ENCODE data around the gene TCF12. TPM values are rescaled to one million over a fixed set of nuclear protein-coding genes. Genes with fewer than 3 reads are reported as not detected.

TCF12 gene
- total RNA-seq, 1 donor from 2014 or later = 138 TPM

- no peak for TF ChIP-seq POLR2AphosphoS5 (IDR thresholded peaks at IDR 0.05; ENCODE audit: insufficient read depth in 1 of 2, low read depth in 1 of 2)
- TF ChIP-seq CTCF (IDR thresholded peaks at IDR 0.05) = no peak
- TF ChIP-seq POLR2A (IDR thresholded peaks at IDR 0.05) = no peak
- H3K9me3 ChIP-seq = no peaks in the 10 kb centered on the region
- intact Hi-C loops (cut with DNase I) = no loop called here
These were observed 45.7 kb downstream of the TCF12 start for GRCh38 chr15:56964182-56964581.

GRCh38 chr15:56965231-56966013 is 47.0 kb downstream of the TCF12 start:
- TF ChIP-seq POLR2A (IDR thresholded peaks at IDR 0.05) (no peak), CTCF (IDR thresholded peaks at IDR 0.05) (no peak)
- Histone ChIP-seq H3K9me3 (no peaks in the 10 kb centered on the region), H3K27me3 (no peaks in the 10 kb centered on the region), H3K4me3 (no peak overlapping the region), H3K27ac (no peak overlapping the region), H3K4me1 (peaks cover 57% of the 10 kb centered on the region), H3K36me3 (no peaks in the 10 kb centered on the region)
- no peak for DNase-seq (ENCODE audit: extremely low spot score in 2 of 2)
- intact Hi-C loops (cut with DNase I) = no loop called here

More at GRCh38 chr15:56964182-56964581, 45.7 kb downstream of the TCF12 start:
- Histone ChIP-seq H3K27me3 (no peaks in the 10 kb centered on the region), H3K4me3 (no peak overlapping the region), H3K4me1 (peaks cover 52% of the 10 kb centered on the region), H3K36me3 (no peaks in the 10 kb centered on the region), H3K27ac (no peak overlapping the region)
- no peak for DNase-seq (ENCODE audit: extremely low spot score in 2 of 2)

GRCh38 chr15:56967336-56967735 is 48.9 kb downstream of the TCF12 start:
- Histone ChIP-seq H3K4me1 (peaks cover 67% of the 10 kb centered on the region), H3K27me3 (no peaks in the 10 kb centered on the region), H3K4me3 (no peak overlapping the region), H3K36me3 (no peaks in the 10 kb centered on the region), H3K9me3 (no peaks in the 10 kb centered on the region), H3K27ac (no peak overlapping the region)
- DNase-seq (ENCODE audit: extremely low spot score in 2 of 2) = no peak
- intact Hi-C loops (cut with DNase I) = no loop called here
- TF ChIP-seq POLR2AphosphoS5 (IDR thresholded peaks at IDR 0.05; ENCODE audit: insufficient read depth in 1 of 2, low read depth in 1 of 2) = no peak
- TF ChIP-seq POLR2A (IDR thresholded peaks at IDR 0.05) = no peak
- no peak for TF ChIP-seq CTCF (IDR thresholded peaks at IDR 0.05)

DNA sequence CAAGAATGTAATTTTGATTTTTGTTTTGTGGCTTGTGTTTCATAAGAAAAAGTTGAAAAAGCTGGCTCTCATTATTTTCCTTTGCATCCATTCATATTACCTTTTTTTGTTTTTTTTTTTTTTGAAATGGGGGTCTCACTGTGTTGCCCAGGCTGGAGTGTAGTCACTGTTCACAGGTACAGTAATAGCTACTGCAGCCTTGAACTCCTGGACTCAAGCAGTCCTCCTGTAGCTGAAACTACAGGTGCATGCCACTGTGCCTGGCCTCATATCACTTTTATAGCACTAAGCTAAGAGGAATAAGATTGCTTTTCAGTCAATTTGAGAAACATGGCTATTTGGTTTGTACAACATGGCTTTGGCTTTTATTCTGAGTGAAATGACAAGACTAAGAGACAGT is 49.8 kb downstream of the TCF12 start:
- no peak overlapping the region for H3K4me3 ChIP-seq
- H3K4me1 ChIP-seq = peaks cover 61% of the 10 kb centered on the region
- no peak for TF ChIP-seq POLR2A (IDR thresholded peaks at IDR 0.05)
- TF ChIP-seq POLR2AphosphoS5 (IDR thresholded peaks at IDR 0.05; ENCODE audit: insufficient read depth in 1 of 2, low read depth in 1 of 2) = no peak
- TF ChIP-seq CTCF (IDR thresholded peaks at IDR 0.05) = no peak
- DNase-seq (ENCODE audit: extremely low spot score in 2 of 2) = no peak
- intact Hi-C loops (cut with DNase I) = no loop called here
- no peak overlapping the region for H3K27ac ChIP-seq
- no peaks in the 10 kb centered on the region for H3K27me3 ChIP-seq
- no peaks in the 10 kb centered on the region for H3K9me3 ChIP-seq
- H3K36me3 ChIP-seq = no peaks in the 10 kb centered on the region

- H3K4me1 ChIP-seq = peaks cover 60% of the 10 kb centered on the region
- H3K27me3 ChIP-seq = no peaks in the 10 kb centered on the region
- TF ChIP-seq POLR2A (IDR thresholded peaks at IDR 0.05) (no peak), CTCF (IDR thresholded peaks at IDR 0.05) (no peak), POLR2AphosphoS5 (IDR thresholded peaks at IDR 0.05; ENCODE audit: insufficient read depth in 1 of 2, low read depth in 1 of 2) (no peak)
- no peak overlapping the region for H3K27ac ChIP-seq
- no peaks in the 10 kb centered on the region for H3K36me3 ChIP-seq
- no peak overlapping the region for H3K4me3 ChIP-seq
- H3K9me3 ChIP-seq = no peaks in the 10 kb centered on the region
- DNase-seq (ENCODE audit: extremely low spot score in 2 of 2) = no peak
- intact Hi-C loops (cut with DNase I) = no loop called here
These were observed 50.4 kb downstream of the TCF12 start for GRCh38 chr15:56968821-56969220.
